ENCODE data around the gene ADGRA3.

ADGRA3 gene

GRCh38 chr4:22345055-22345454, 170.8 kb downstream of the ADGRA3 start:
- no peak for DNase-seq

GRCh38 chr4:22343606-22344005, 172.3 kb downstream of the ADGRA3 start:
- DNase-seq = no peak

- DNase-seq = peak; percentile 14
Observed at GRCh38 chr4:22339491-22339890, 176.4 kb downstream of the ADGRA3 start.

GRCh38 chr4:22338796-22339195, 177.1 kb downstream of the ADGRA3 start:
- DNase-seq = no peak

All from DMS53 (cell line).